H7 (cell line): ENCODE data around the gene ATAD3C. TPM values are rescaled to one million over a fixed set of nuclear protein-coding genes. Genes with fewer than 3 reads are reported as not detected.
"Not testable (repeated sequence)": the region's sequence is repeated elsewhere in the genome, so short reads cannot be mapped to it uniquely, and the experiment has no call there.

ENCODE experiments used
- DNase-seq: peaks from one replicate; pipeline ENCODE4 v3.0.0; 2012
- H3K27me3 ChIP-seq: 2 replicates; pipeline ENCODE4 v1.6.0; 2011; ENCODE audit warnings: mild to moderate bottlenecking, low read length; ENCODE audit not compliant: control insufficient read depth, insufficient read depth
- H3K36me3 ChIP-seq: replicated peaks from 2 replicates; pipeline ENCODE4 v1.5.1; 2011; ENCODE audit warnings: low read length; ENCODE audit not compliant: control insufficient read depth, insufficient read depth
- H3K4me3 ChIP-seq: 2 replicates; pipeline ENCODE4 v1.5.1; 2011; ENCODE audit warnings: low read depth, mild to moderate bottlenecking, control low read depth, low read length, moderate library complexity; ENCODE audit not compliant: insufficient read depth
- total RNA-seq: library from RNA; depleted of rRNA; stranded (reverse); fragments of >200 nt; shearing (Covaris generic); gene quantifications from 2 replicates; pipeline ENCODE4 v1.2.3, GENCODE V29; 2014

ATAD3C gene
- total RNA-seq, 1 experiment from 2014 or later: 0.14 TPM

GRCh38 chr1:1440262-1441001 lies 9.1 kb upstream of the ATAD3C start:
- Histone ChIP-seq H3K36me3 (no peaks in the 10 kb centered on the region), H3K4me3 (no peak overlapping the region)

GRCh38 chr1:1441002-1441888 lies 8.2 kb upstream of the ATAD3C start:
- no peak overlapping the region for H3K4me3 ChIP-seq
- peaks cover 2% of the 10 kb centered on the region; the same call in 1 of the 2 replicates for H3K27me3 ChIP-seq
- peak; percentile 97 for DNase-seq
- H3K36me3 ChIP-seq: no peaks in the 10 kb centered on the region

More at GRCh38 chr1:1440262-1441001, 9.1 kb upstream of the ATAD3C start:
- peak; percentile 67 for DNase-seq
- peaks cover 3% of the 10 kb centered on the region; the same call in 1 of the 2 replicates for H3K27me3 ChIP-seq

- peak; percentile 47 for DNase-seq
- H3K27me3 ChIP-seq: no peaks in the 10 kb centered on the region
- H3K36me3 ChIP-seq: no peaks in the 10 kb centered on the region
Measured at GRCh38 chr1:1442069-1442770, 7.3 kb upstream of the ATAD3C start.

GRCh38 chr1:1446631-1447030 lies 2.9 kb upstream of the ATAD3C start:
- H3K27me3 ChIP-seq, H3K36me3 ChIP-seq, H3K4me3 ChIP-seq, DNase-seq: not testable (repeated sequence)

More at GRCh38 chr1:1442069-1442770, 7.3 kb upstream of the ATAD3C start:
- no peak overlapping the region for H3K4me3 ChIP-seq

GRCh38 chr1:1450616-1451015 lies 1.1 kb downstream of the ATAD3C start:
- not testable (repeated sequence) for DNase-seq, H3K4me3 ChIP-seq, H3K36me3 ChIP-seq, H3K27me3 ChIP-seq

- DNase-seq: no peak
- H3K4me3 ChIP-seq: no peak overlapping the region
Measured at GRCh38 chr1:1451696-1452364, 2.3 kb downstream of the ATAD3C start.

GRCh38 chr1:1452365-1452739 lies 2.9 kb downstream of the ATAD3C start:
- H3K4me3 ChIP-seq, H3K27me3 ChIP-seq, DNase-seq, H3K36me3 ChIP-seq: not testable (repeated sequence)

More at GRCh38 chr1:1451696-1452364, 2.3 kb downstream of the ATAD3C start:
- H3K36me3 ChIP-seq: no peaks in the 10 kb centered on the region
- H3K27me3 ChIP-seq: no peaks in the 10 kb centered on the region

GRCh38 chr1:1452882-1453281 lies 3.4 kb downstream of the ATAD3C start:
- H3K4me3 ChIP-seq: no peak overlapping the region
- H3K27me3 ChIP-seq: no peaks in the 10 kb centered on the region
- H3K36me3 ChIP-seq: no peaks in the 10 kb centered on the region
- DNase-seq: no peak

- not testable (repeated sequence) for DNase-seq, H3K36me3 ChIP-seq
Measured at GRCh38 chr1:1454286-1455056, 5.0 kb downstream of the ATAD3C start.

GRCh38 chr1:1455366-1455884 lies 5.9 kb downstream of the ATAD3C start:
- no peak for DNase-seq
- Histone ChIP-seq H3K4me3 (no peak overlapping the region), H3K27me3 (no peaks in the 10 kb centered on the region), H3K36me3 (no peaks in the 10 kb centered on the region)

More at GRCh38 chr1:1454286-1455056, 5.0 kb downstream of the ATAD3C start:
- not testable (repeated sequence) for H3K4me3 ChIP-seq, H3K27me3 ChIP-seq

- not testable (repeated sequence) for H3K4me3 ChIP-seq, DNase-seq, H3K27me3 ChIP-seq, H3K36me3 ChIP-seq
Measured at GRCh38 chr1:1455934-1456333, 6.4 kb downstream of the ATAD3C start.

- H3K4me3 ChIP-seq, DNase-seq, H3K27me3 ChIP-seq, H3K36me3 ChIP-seq: not testable (repeated sequence)
Measured at GRCh38 chr1:1456683-1457255, 7.3 kb downstream of the ATAD3C start.

- not testable (repeated sequence) for DNase-seq, H3K36me3 ChIP-seq, H3K27me3 ChIP-seq, H3K4me3 ChIP-seq
Measured at GRCh38 chr1:1459156-1459555, 9.7 kb downstream of the ATAD3C start.
